ENCODE results near the gene FSIP1. TPM values are rescaled to one million over a fixed set of nuclear protein-coding genes. Genes with fewer than 3 reads are reported as not detected.

FSIP1 gene
- total RNA-seq, 1 experiment from 2014 or later: 3.2 TPM

DNA sequence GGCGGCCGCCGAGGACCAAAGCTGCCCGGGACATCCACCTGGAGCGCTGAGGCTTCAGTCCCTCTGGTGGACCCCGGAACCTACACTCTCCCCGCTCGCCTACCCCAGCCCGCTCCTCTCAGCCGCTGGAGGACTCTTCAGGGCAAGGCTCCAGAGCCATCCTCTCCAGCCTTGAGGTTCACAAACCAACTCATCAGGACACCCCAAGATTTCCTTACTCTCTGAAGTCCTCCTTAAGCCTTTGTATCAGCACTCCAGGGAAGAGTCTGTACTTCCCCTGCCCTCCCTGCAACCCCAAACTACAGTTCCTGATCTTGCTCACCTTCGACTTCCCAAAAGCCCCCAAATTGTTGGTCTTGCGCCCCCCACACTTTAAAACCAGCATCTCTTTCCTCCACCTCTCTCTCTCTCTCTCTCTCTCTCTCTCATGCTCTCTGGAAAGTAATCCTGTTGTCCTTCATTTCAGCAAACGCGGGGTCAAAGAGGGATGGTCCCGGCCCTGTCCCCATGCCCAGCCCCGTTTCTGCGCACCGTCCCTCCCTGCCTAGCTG lies 201.3 kb downstream of the FSIP1 start:
- Mint-ChIP-seq H3K27ac (ENCODE audit: low read depth, unreplicated experiment) (peak overlapping the region; percentile 24), H3K4me1 (ENCODE audit: insufficient read depth, unreplicated experiment) (peaks cover 47% of the 10 kb centered on the region), H3K36me3 (ENCODE audit: insufficient read depth, unreplicated experiment) (peaks cover 51% of the 10 kb centered on the region), H3K4me3 (ENCODE audit: unreplicated experiment) (peak overlapping the region; percentile 78), H3K9me3 (ENCODE audit: unreplicated experiment) (no peaks in the 10 kb centered on the region), H3K27me3 (ENCODE audit: insufficient read depth, unreplicated experiment) (no peaks in the 10 kb centered on the region)
- intact Hi-C loops (cut with micrococcal nuclease): loop anchor here (2.0 to 5.0 kb wide), 5 partner anchors 69 to 591 kb away; no protein-coding TSS in a partner anchor
- TF ChIP-seq, protein P1, sequence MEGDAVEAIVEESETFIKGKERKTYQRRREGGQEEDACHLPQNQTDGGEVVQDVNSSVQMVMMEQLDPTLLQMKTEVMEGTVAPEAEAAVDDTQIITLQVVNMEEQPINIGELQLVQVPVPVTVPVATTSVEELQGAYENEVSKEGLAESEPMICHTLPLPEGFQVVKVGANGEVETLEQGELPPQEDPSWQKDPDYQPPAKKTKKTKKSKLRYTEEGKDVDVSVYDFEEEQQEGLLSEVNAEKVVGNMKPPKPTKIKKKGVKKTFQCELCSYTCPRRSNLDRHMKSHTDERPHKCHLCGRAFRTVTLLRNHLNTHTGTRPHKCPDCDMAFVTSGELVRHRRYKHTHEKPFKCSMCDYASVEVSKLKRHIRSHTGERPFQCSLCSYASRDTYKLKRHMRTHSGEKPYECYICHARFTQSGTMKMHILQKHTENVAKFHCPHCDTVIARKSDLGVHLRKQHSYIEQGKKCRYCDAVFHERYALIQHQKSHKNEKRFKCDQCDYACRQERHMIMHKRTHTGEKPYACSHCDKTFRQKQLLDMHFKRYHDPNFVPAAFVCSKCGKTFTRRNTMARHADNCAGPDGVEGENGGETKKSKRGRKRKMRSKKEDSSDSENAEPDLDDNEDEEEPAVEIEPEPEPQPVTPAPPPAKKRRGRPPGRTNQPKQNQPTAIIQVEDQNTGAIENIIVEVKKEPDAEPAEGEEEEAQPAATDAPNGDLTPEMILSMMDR (IDR thresholded peaks at IDR 0.05; ENCODE audit: unreplicated experiment): no peak
- DNase-seq (ENCODE audit: unreplicated experiment): no peak
- BruUV-seq (replicated peaks): TSS peak; percentile 32
- ChIA-PET POLR2A (interaction anchor here (0.6 to 4.7 kb wide), 20 partner anchors 13 to 876 kb away, joined by 3 to 69 read pairs (median 6); no protein-coding TSS in a partner anchor), CTCF (interaction anchor here (0.6 to 8.4 kb wide), 37 partner anchors 10 to 882 kb away, joined by 3 to 141 read pairs (median 4); no protein-coding TSS in a partner anchor)

DNA sequence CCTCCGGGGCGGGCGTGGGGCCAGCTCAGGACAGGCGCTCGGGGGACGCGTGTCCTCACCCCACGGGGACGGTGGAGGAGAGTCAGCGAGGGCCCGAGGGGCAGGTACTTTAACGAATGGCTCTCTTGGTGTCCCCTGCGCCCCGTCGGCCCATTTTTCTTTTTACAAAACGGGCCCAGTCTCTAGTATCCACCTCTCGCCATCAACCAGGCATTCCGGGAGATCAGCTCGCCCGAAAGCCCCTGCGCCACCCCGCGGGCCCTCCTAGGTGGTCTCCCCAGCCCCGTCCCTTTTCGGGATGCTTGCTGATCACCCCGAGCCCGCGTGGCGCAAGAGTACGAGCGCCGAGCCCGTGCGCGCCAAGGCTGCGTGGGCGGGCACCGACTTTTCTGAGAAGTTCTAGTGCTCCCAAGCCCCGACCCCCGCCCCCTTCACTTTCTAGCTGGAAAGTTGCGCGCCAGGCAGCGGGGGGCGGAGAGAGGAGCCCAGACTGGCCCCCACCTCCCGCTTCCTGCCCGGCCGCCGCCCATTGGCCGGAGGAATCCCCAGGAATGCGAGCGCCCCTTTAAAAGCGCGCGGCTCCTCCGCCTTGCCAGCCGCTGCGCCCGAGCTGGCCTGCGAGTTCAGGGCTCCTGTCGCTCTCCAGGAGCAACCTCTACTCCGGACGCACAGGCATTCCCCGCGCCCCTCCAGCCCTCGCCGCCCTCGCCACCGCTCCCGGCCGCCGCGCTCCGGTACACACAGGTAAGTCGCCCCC lies 202.0 kb downstream of the FSIP1 start, which contains the start of gene THBS1:
TSS of gene THBS1 (plus strand) at position 595 of the 757 bp plus-strand sequence. CDS start 779 bp downstream, outside the sequence.
- peak within 1 kb of the TSS; percentile 24 for H3K27ac Mint-ChIP-seq (ENCODE audit: low read depth, unreplicated experiment)
- H3K36me3 Mint-ChIP-seq (ENCODE audit: insufficient read depth, unreplicated experiment): peaks cover 44% of the 10 kb centered on the region
- peak within 1 kb of the TSS; percentile 78 for H3K4me3 Mint-ChIP-seq (ENCODE audit: unreplicated experiment)
- peak; percentile 89 for DNase-seq (ENCODE audit: unreplicated experiment)
- no peaks in the 10 kb centered on the region for H3K27me3 Mint-ChIP-seq (ENCODE audit: insufficient read depth, unreplicated experiment)
- CTCF ChIA-PET: interaction anchor here (0.6 to 8.4 kb wide), 46 partner anchors 10 to 875 kb away, joined by 3 to 141 read pairs (median 4); no protein-coding TSS in a partner anchor
- POLR2A ChIA-PET: interaction anchor here (0.6 to 4.7 kb wide), 28 partner anchors 18 to 984 kb away, joined by 3 to 69 read pairs (median 5); no protein-coding TSS in a partner anchor
- intact Hi-C loops (cut with micrococcal nuclease): loop anchor here (1.0 to 5.0 kb wide), 8 partner anchors 68 to 873 kb away; no protein-coding TSS in a partner anchor
- TF ChIP-seq, protein P1 (IDR thresholded peaks at IDR 0.05; ENCODE audit: unreplicated experiment): no peak
- peaks cover 41% of the 10 kb centered on the region for H3K4me1 Mint-ChIP-seq (ENCODE audit: insufficient read depth, unreplicated experiment)
- BruUV-seq (replicated peaks): no TSS peak
- H3K9me3 Mint-ChIP-seq (ENCODE audit: unreplicated experiment): no peaks in the 10 kb centered on the region

DNA sequence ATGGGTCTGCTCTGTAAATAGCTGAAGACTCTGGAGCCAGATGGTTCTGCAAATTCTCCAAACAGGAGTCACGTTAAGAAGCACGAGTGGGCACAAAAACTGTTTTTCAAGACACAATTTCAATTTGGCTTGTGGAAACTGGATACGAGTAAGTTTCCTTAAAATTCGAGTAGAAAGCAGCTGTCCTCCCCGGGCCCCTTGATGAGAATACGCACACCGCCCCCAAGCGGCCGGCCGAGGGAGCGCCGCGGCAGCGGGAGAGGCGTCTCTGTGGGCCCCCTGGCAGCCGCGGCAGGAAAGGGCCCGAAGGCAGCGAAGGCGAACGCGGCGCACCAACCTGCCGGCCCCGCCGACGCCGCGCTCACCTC lies 202.5 kb downstream of the FSIP1 start:
- ChIA-PET CTCF (interaction anchor here (0.6 to 8.4 kb wide), 43 partner anchors 10 to 874 kb away, joined by 3 to 141 read pairs (median 5); no protein-coding TSS in a partner anchor), POLR2A (interaction anchor here (0.6 to 4.7 kb wide), 26 partner anchors 25 to 985 kb away, joined by 3 to 69 read pairs (median 6); no protein-coding TSS in a partner anchor)
- peak; percentile 95 for DNase-seq (ENCODE audit: unreplicated experiment)
- peaks cover 39% of the 10 kb centered on the region for H3K36me3 Mint-ChIP-seq (ENCODE audit: insufficient read depth, unreplicated experiment)
- intact Hi-C loops (cut with micrococcal nuclease): loop anchor here (1.0 to 5.0 kb wide), 8 partner anchors 68 to 873 kb away; no protein-coding TSS in a partner anchor
- TF ChIP-seq, protein P1 (IDR thresholded peaks at IDR 0.05; ENCODE audit: unreplicated experiment): peak; percentile 96
- BruUV-seq (replicated peaks): no TSS peak
- peaks cover 38% of the 10 kb centered on the region for H3K4me1 Mint-ChIP-seq (ENCODE audit: insufficient read depth, unreplicated experiment)
- H3K27ac Mint-ChIP-seq (ENCODE audit: low read depth, unreplicated experiment): peak overlapping the region; percentile 24
- H3K4me3 Mint-ChIP-seq (ENCODE audit: unreplicated experiment): peak overlapping the region; percentile 78
- H3K9me3 Mint-ChIP-seq (ENCODE audit: unreplicated experiment): no peaks in the 10 kb centered on the region
- no peaks in the 10 kb centered on the region for H3K27me3 Mint-ChIP-seq (ENCODE audit: insufficient read depth, unreplicated experiment)
